22Rv1 (cell line): Measurements from ENCODE around the gene PPIL3.

Experiments used
- H3K27ac ChIP-seq: fragments of 450-650 bp; 2 replicates; pipeline ENCODE4 v1.5.1; 2017
- CTCF ChIP-seq: fragments of 450-650 bp; IDR thresholded peaks from 2 replicates; pipeline ENCODE4 v1.5.1; 2017; ENCODE audit warnings: mild to moderate bottlenecking
- ZFX ChIP-seq: fragments of 450-650 bp; IDR thresholded peaks from 2 replicates; pipeline ENCODE4 v1.6.1; 2017; ENCODE audit warnings: antibody characterized with exemption, borderline replicate concordance

The PPIL3 gene

DNA sequence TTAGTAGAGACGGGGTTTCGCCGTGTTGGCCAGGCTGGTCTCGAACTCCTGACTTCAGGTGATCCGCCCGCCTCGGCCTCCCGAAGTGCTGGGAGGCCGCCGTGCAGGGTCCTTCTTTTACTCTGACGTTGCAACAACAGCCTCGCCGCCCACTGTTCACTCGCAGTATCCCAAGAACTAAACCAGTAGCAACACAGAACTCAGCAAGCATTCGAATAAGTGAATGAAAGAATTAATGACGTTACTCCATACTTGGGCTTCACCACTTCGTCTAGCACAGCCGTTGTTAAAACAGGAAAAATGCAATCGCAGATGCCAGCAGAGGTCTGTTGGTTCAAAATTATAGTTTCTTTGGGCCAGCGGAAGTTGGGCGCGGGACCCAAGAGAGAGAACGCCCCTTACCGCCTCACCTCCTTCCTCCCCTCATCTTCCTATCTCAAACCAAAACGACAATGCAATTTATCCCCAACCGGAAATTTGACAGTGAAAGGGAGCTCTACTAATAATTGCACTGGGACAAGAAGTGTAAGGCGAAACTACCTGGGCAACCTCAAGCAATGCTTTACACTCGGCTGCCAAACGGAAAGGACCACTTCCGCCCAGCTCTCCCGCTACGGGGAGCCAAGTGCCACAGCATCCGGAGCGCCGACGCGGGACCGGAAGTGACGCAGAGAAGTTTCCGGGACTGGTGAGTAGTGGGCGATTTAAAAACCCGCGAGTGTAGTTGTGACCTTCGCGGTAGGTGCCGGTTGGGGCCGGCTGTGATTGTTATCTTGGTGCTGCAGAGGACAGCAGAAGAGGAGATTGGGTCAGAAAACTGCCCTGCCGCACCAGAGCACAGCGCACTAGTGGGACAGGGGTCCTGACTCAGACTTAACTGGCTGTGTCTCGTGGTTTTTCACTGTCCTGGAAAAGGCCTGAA, at the start of gene PPIL3, which contains the start of gene NIF3L1:
TSS of gene PPIL3 (minus strand) at position 374 of the 922 bp plus-strand sequence. CDS start 1,462 bp downstream, outside the sequence.
TSS of gene NIF3L1 (plus strand) at position 668 of the 922 bp plus-strand sequence. CDS start 2,573 bp downstream, outside the sequence.
- TF ChIP-seq ZFX: no peak
- TF ChIP-seq CTCF: no peak
- H3K27ac ChIP-seq: peak within 1 kb of the TSS; percentile 99

- H3K27ac ChIP-seq: 0 out of 2 replicates have a peak overlapping the region, but pooled peaks have one; percentile 19
- TF ChIP-seq CTCF (no peak), ZFX (no peak)
Measured at GRCh38 chr2:200930947-200931626, 42.2 kb upstream of the PPIL3 start.

- H3K27ac ChIP-seq: no peak overlapping the region
- TF ChIP-seq ZFX: no peak
- TF ChIP-seq CTCF: no peak
Measured at GRCh38 chr2:200929334-200930249, 40.7 kb upstream of the PPIL3 start.

GRCh38 chr2:200922439-200922838, 33.6 kb upstream of the PPIL3 start:
- TF ChIP-seq ZFX (no peak), CTCF (no peak)
- no peak overlapping the region for H3K27ac ChIP-seq

- no peak overlapping the region for H3K27ac ChIP-seq
- TF ChIP-seq ZFX (no peak), CTCF (no peak)
Measured at GRCh38 chr2:200913654-200914053, 24.8 kb upstream of the PPIL3 start.

DNA sequence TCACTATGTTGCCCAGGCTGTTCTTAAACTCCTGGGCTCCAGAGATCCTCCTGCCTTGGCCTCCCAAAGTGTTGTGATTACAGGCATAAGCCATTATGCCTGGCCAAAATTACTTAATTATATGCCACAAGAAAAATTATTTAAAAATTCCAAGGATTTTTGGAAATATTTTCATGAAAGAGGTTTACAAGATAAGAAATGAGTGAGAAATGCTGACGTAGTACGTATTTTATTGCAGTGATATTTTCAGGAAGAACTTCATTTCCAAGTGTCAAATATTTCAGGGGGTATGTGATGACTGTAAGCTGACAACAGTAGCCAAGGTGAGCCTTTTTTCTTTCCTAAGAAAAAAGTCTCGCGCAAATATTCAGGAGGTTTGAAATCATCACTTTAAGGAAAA, 21.1 kb upstream of the PPIL3 start:
- no peak overlapping the region for H3K27ac ChIP-seq
- no peak for TF ChIP-seq ZFX
- TF ChIP-seq CTCF: no peak
